ENCODE results near the gene MASP1.

DNA sequence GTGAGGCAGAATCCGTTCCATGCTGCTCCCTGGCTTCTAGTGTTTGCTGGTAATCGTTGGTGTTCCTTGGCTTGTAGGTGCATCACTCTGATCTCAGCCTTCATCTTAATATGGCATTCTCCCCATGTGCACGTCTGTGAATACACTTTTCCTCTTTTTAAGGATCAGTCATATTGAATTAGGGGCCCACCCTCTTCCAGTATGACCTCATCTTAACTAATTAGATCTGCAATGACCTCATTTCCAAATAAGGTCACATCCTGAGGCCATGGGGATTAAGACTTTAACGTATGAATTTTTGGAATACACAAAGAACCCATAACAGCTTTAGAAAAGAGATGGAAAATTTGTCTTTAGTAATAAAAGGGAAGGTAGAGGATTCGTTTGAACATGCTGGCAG lies 34.1 kb upstream of the MASP1 start:
- TF ChIP-seq, protein P1, sequence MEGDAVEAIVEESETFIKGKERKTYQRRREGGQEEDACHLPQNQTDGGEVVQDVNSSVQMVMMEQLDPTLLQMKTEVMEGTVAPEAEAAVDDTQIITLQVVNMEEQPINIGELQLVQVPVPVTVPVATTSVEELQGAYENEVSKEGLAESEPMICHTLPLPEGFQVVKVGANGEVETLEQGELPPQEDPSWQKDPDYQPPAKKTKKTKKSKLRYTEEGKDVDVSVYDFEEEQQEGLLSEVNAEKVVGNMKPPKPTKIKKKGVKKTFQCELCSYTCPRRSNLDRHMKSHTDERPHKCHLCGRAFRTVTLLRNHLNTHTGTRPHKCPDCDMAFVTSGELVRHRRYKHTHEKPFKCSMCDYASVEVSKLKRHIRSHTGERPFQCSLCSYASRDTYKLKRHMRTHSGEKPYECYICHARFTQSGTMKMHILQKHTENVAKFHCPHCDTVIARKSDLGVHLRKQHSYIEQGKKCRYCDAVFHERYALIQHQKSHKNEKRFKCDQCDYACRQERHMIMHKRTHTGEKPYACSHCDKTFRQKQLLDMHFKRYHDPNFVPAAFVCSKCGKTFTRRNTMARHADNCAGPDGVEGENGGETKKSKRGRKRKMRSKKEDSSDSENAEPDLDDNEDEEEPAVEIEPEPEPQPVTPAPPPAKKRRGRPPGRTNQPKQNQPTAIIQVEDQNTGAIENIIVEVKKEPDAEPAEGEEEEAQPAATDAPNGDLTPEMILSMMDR (IDR thresholded peaks at IDR 0.05), result no peak
- no peak for TF ChIP-seq EZH2 (IDR thresholded peaks at IDR 0.05; ENCODE audit: borderline replicate concordance, insufficient read depth, low read depth, low read length, poor library complexity, severe bottlenecking)

All from B cell (primary cell).